GM19395 (cell line): ENCODE results near the gene CD164L2.
A peak's percentile ranks its signal among the peaks of the same experiment; 100 is the strongest.

Experiments
- ATAC-seq: cut with Tn5 transposase; IDR thresholded peaks from one replicate; pipeline ENCODE4 v1.9.1; 2021; ENCODE audit warnings: mild to moderate bottlenecking, moderate library complexity; ENCODE audit not compliant: unreplicated experiment

The CD164L2 gene

GRCh38 chr1:27349784-27350662 is 33.1 kb downstream of the CD164L2 start:
- no peak for ATAC-seq

GRCh38 chr1:27348861-27349783 is 34.0 kb downstream of the CD164L2 start:
- no peak for ATAC-seq

- no peak for ATAC-seq
Measured at GRCh38 chr1:27346991-27347624, 36.0 kb downstream of the CD164L2 start.

- no peak for ATAC-seq
Measured at GRCh38 chr1:27346357-27346756, 36.8 kb downstream of the CD164L2 start.

GRCh38 chr1:27345272-27345671 is 37.9 kb downstream of the CD164L2 start:
- ATAC-seq = no peak

- no peak for ATAC-seq
Measured at GRCh38 chr1:27343639-27344025, 39.5 kb downstream of the CD164L2 start.

- no peak for ATAC-seq
Measured at GRCh38 chr1:27342778-27343638, 40.1 kb downstream of the CD164L2 start.

GRCh38 chr1:27342391-27342777 is 40.7 kb downstream of the CD164L2 start:
- ATAC-seq = peak; percentile 16

- peak; percentile 66 for ATAC-seq
Measured at GRCh38 chr1:27341525-27342252, 41.4 kb downstream of the CD164L2 start, which contains the start of gene SYTL1. Gene SYTL1 (plus strand): TSS chr1:27342022. CDS start chr1:27345335, 3,313 bp downstream.

GRCh38 chr1:27339213-27339612 is 43.9 kb downstream of the CD164L2 start:
- ATAC-seq = no peak

- ATAC-seq = no peak
Measured at GRCh38 chr1:27338751-27339150, 44.4 kb downstream of the CD164L2 start.

- ATAC-seq = no peak
Measured at GRCh38 chr1:27336756-27337155, 46.4 kb downstream of the CD164L2 start.

GRCh38 chr1:27335506-27336422 is 47.4 kb downstream of the CD164L2 start:
- ATAC-seq = no peak

- ATAC-seq = no peak
Measured at GRCh38 chr1:27333717-27334279, 49.3 kb downstream of the CD164L2 start.

GRCh38 chr1:27332536-27333281 is 50.4 kb downstream of the CD164L2 start:
- ATAC-seq = no peak

GRCh38 chr1:27331922-27332321 is 51.2 kb downstream of the CD164L2 start:
- ATAC-seq = no peak

GRCh38 chr1:27331426-27331825 is 51.7 kb downstream of the CD164L2 start:
- ATAC-seq = no peak
